Common myeloid progenitor, CD34-positive (primary cell): ENCODE measurements around the gene ST3GAL6.

Source experiments
- CTCF ChIA-PET: fragments of 350-600 bp; sonication (Branson Sonifier 250); formaldehyde crosslinking; loops from one replicate; lab custom pipeline; 2021; ENCODE audit warnings: antibody characterized with exemption; lab: Charles Lee
- POLR2A ChIA-PET: fragments of 350-600 bp; sonication (Branson Sonifier 250); formaldehyde crosslinking; loops from one replicate; lab custom pipeline; 2021; ENCODE audit warnings: antibody characterized with exemption; lab: Charles Lee
- DNase-seq, 3 donors: peaks; one replicate each; pipeline versions ENCODE4 v3.0.0 to v3.0.0-alpha.2; 2013
- H3K27ac ChIP-seq, 2 experiments: 1 replicate in 1 of 2; 2 replicates in 1 of 2; pipeline ENCODE4 v1.7.0; 2013; ENCODE audit warnings: inconsistent platforms in 2 of 2, low read length in 2 of 2, mild to moderate bottlenecking in 2 of 2, low read depth in 1 of 2, moderate library complexity in 1 of 2; ENCODE audit not compliant: severe bottlenecking in 2 of 2, insufficient read depth in 1 of 2, poor library complexity in 1 of 2
- H3K27me3 ChIP-seq, 5 experiments: replicated peaks in 2 of 5; 1 replicate in 3 of 5; 2 replicates in 2 of 5; pipeline versions ENCODE4 v1.6.1 to v1.7.0; 2013; ENCODE audit warnings: low read length in 4 of 5, mild to moderate bottlenecking in 2 of 5, moderate library complexity in 2 of 5, inconsistent platforms in 1 of 5; ENCODE audit not compliant: insufficient read depth in 5 of 5, control insufficient read depth in 4 of 5
- H3K36me3 ChIP-seq, 4 experiments: 1 replicate in 2 of 4; 2 replicates in 2 of 4; pipeline versions ENCODE4 v1.6.1 to v1.7.0; 2013; ENCODE audit warnings: low read length in 3 of 4, control low read depth in 1 of 4, mild to moderate bottlenecking in 1 of 4; ENCODE audit not compliant: control insufficient read depth in 4 of 4, insufficient read depth in 4 of 4
- H3K4me1 ChIP-seq, 4 experiments: 1 replicate in 3 of 4; 2 replicates in 1 of 4; pipeline versions ENCODE4 v1.6.1 to v1.7.1; 2013; ENCODE audit warnings: low read length in 3 of 4, mild to moderate bottlenecking in 3 of 4, control low read depth in 1 of 4, inconsistent platforms in 1 of 4, moderate library complexity in 1 of 4; ENCODE audit not compliant: control insufficient read depth in 4 of 4, insufficient read depth in 4 of 4; ENCODE audit errors: control extremely low read depth in 1 of 4
- H3K4me3 ChIP-seq, 7 experiments: 1 replicate in 4 of 7; 2 replicates in 3 of 7; pipeline versions ENCODE4 v1.5.1 to v1.7.0; 2013; ENCODE audit warnings: mild to moderate bottlenecking in 7 of 7, low read length in 6 of 7, moderate library complexity in 6 of 7, inconsistent platforms in 2 of 7, low read depth in 2 of 7, control low read depth in 1 of 7; ENCODE audit not compliant: insufficient read depth in 4 of 7, control insufficient read depth in 1 of 7; ENCODE audit errors: extremely low read depth in 1 of 7
- H3K9me3 ChIP-seq, 5 experiments: 1 replicate in 4 of 5; 2 replicates in 1 of 5; pipeline versions ENCODE4 v1.6.1 to v1.7.1; 2013; ENCODE audit warnings: low read length in 4 of 5, mild to moderate bottlenecking in 2 of 5, inconsistent platforms in 1 of 5, low read depth in 1 of 5, moderate library complexity in 1 of 5; ENCODE audit not compliant: control insufficient read depth in 4 of 5, insufficient read depth in 2 of 5; ENCODE audit errors: control extremely low read depth in 1 of 5
- WGBS: methylation state at CpG from one replicate; pipeline ENCODE4 v1.1.5; 2013; ENCODE audit not compliant: insufficient coverage; 5-methylcytosine and 5-hydroxymethylcytosine counted together

Gene ST3GAL6

GRCh38 chr3:98732286-98733052, 30.7 kb upstream of the ST3GAL6 start:
- H3K4me3 ChIP-seq = peak overlapping the region; percentile 69 to 91 (median 85)

GRCh38 chr3:98733053-98733811, 29.9 kb upstream of the ST3GAL6 start:
- Histone ChIP-seq H3K4me3 (peak overlapping the region; percentile 69 to 91 (median 85)), H3K4me1 (peaks cover 10 to 58% (median 38%) of the 10 kb centered on the region in 4 experiments), H3K36me3 (no peaks in the 10 kb centered on the region), H3K27me3 (no peaks in the 10 kb centered on the region), H3K27ac (peak overlapping the region in 1 of 2 experiments; percentile 14), H3K9me3 (no peaks in the 10 kb centered on the region)
- peak; percentile 26 to 71 (median 62) for DNase-seq
- CTCF ChIA-PET = interaction anchor here (0.8 to 1.6 kb wide), 5 partner anchors 31 to 132 kb away, joined by 3 to 7 read pairs (median 4); no protein-coding TSS in a partner anchor
- WGBS = under 1% methylated on average over 31 of the region's 44 CpGs
- POLR2A ChIA-PET = interaction anchor here (1.6 kb wide), 1 partner anchor 30 kb away, joined by 5 read pairs; the partner anchor contains the start of gene ST3GAL6

More at GRCh38 chr3:98732286-98733052, 30.7 kb upstream of the ST3GAL6 start:
- under 1% methylated on average over 54 of the region's 77 CpGs for WGBS
- peak overlapping the region in 1 of 2 experiments; percentile 49 for H3K27ac ChIP-seq
- CTCF ChIA-PET = interaction anchor here (0.8 to 1.6 kb wide), 5 partner anchors 31 to 131 kb away, joined by 3 to 7 read pairs (median 3); partner anchors contain the start of gene ST3GAL6
- no peaks in the 10 kb centered on the region for H3K9me3 ChIP-seq
- peaks cover 10 to 51% (median 35%) of the 10 kb centered on the region in 4 experiments for H3K4me1 ChIP-seq
- H3K36me3 ChIP-seq = no peaks in the 10 kb centered on the region
- H3K27me3 ChIP-seq = no peaks in the 10 kb centered on the region
- POLR2A ChIA-PET = interaction anchor here (0.8 to 1.6 kb wide), 2 partner anchors 30 to 57 kb away, joined by 3 to 5 read pairs; partner anchors contain the start of gene ST3GAL6
- peak in 2 of 3 donors; percentile 35 to 54 for DNase-seq

- Histone ChIP-seq H3K27ac (no peak overlapping the region), H3K27me3 (no peaks in the 10 kb centered on the region), H3K36me3 (no peaks in the 10 kb centered on the region), H3K4me1 (peaks cover 10 to 63% (median 39%) of the 10 kb centered on the region in 4 experiments), H3K9me3 (no peaks in the 10 kb centered on the region), H3K4me3 (peak overlapping the region in 6 of 7 experiments; percentile 83 to 91 (median 86))
- peak in 2 of 3 donors; percentile 36 to 60 for DNase-seq
- POLR2A ChIA-PET = no interaction called here
- CTCF ChIA-PET = interaction anchor here (0.8 to 1.6 kb wide), 5 partner anchors 30 to 132 kb away, joined by 3 to 7 read pairs (median 4); no protein-coding TSS in a partner anchor
- WGBS = 1% methylated on average over 11 of the region's 15 CpGs
Measured at GRCh38 chr3:98733812-98734281, 29.3 kb upstream of the ST3GAL6 start.

- ChIA-PET CTCF (interaction anchor here (0.9 to 1.6 kb wide), 5 partner anchors 43 to 133 kb away, joined by 3 to 7 read pairs (median 4); no protein-coding TSS in a partner anchor), POLR2A (no interaction called here)
- Histone ChIP-seq H3K27me3 (no peaks in the 10 kb centered on the region), H3K36me3 (no peaks in the 10 kb centered on the region), H3K9me3 (no peaks in the 10 kb centered on the region), H3K4me3 (peak overlapping the region in 6 of 7 experiments; percentile 83 to 91 (median 86)), H3K4me1 (peaks cover 10 to 63% (median 40%) of the 10 kb centered on the region in 4 experiments), H3K27ac (no peak overlapping the region)
- WGBS = 0% methylated on average over 1 of the region's 4 CpGs
- peak in 1 of 3 donors; percentile 25 for DNase-seq
Measured at GRCh38 chr3:98734306-98734705, 28.8 kb upstream of the ST3GAL6 start.

GRCh38 chr3:98734735-98735134, 28.4 kb upstream of the ST3GAL6 start:
- Histone ChIP-seq H3K36me3 (no peaks in the 10 kb centered on the region), H3K4me3 (peak overlapping the region in 1 of 7 experiments; percentile 85), H3K4me1 (peaks cover 10 to 60% (median 38%) of the 10 kb centered on the region in 4 experiments), H3K27ac (no peak overlapping the region), H3K9me3 (no peaks in the 10 kb centered on the region), H3K27me3 (no peaks in the 10 kb centered on the region)
- ChIA-PET CTCF (interaction anchor here (1.4 to 2.0 kb wide), 2 partner anchors 42 to 77 kb away, joined by 4 to 6 read pairs; no protein-coding TSS in a partner anchor), POLR2A (no interaction called here)
- no peak for DNase-seq
- 93% methylated on average over 2 of the region's 4 CpGs for WGBS

GRCh38 chr3:98735296-98735695, 27.8 kb upstream of the ST3GAL6 start:
- WGBS = 100% methylated on average over 2 of the region's 2 CpGs

More at GRCh38 chr3:98735296-98735695, 27.8 kb upstream of the ST3GAL6 start:
- Histone ChIP-seq H3K4me1 (peaks cover 5 to 54% (median 32%) of the 10 kb centered on the region in 4 experiments), H3K9me3 (no peaks in the 10 kb centered on the region), H3K27ac (no peak overlapping the region), H3K27me3 (no peaks in the 10 kb centered on the region), H3K36me3 (no peaks in the 10 kb centered on the region), H3K4me3 (no peak overlapping the region)
- POLR2A ChIA-PET = no interaction called here
- DNase-seq = no peak
- CTCF ChIA-PET = interaction anchor here (0.6 to 2.0 kb wide), 4 partner anchors 9 to 76 kb away, joined by 3 to 6 read pairs (median 5); no protein-coding TSS in a partner anchor
